KMS-11 (cell line): Measurements from ENCODE around the gene RASSF3.

Experiments used
- H2AFZ ChIP-seq: fragments of 200-600 bp; sonication (generic); 2 replicates; pipeline ENCODE4 v1.6.1; 2016; ENCODE audit warnings: antibody characterized with exemption, mixed run types, low read depth
- H3K27ac ChIP-seq: fragments of 200-600 bp; sonication (generic); 2 replicates; pipeline ENCODE4 v1.6.1; 2016; ENCODE audit warnings: mild to moderate bottlenecking, mixed run types
- H3K27me3 ChIP-seq: fragments of 200-600 bp; sonication (generic); 2 replicates; pipeline ENCODE4 v1.6.1; 2017; ENCODE audit warnings: mild to moderate bottlenecking, low read depth, mixed run types, moderate library complexity; ENCODE audit not compliant: insufficient read depth
- H3K36me3 ChIP-seq: fragments of 200-600 bp; sonication (generic); 2 replicates; pipeline ENCODE4 v1.6.1; 2017; ENCODE audit warnings: mild to moderate bottlenecking, mixed run types; ENCODE audit not compliant: insufficient read depth
- H3K4me1 ChIP-seq: fragments of 200-600 bp; sonication (generic); 2 replicates; pipeline ENCODE4 v1.6.1; 2016; ENCODE audit warnings: mild to moderate bottlenecking, low read depth, mixed run types; ENCODE audit not compliant: poor library complexity, severe bottlenecking
- H3K4me2 ChIP-seq: fragments of 200-600 bp; sonication (generic); 2 replicates; pipeline ENCODE4 v1.7.0; 2016; ENCODE audit warnings: mild to moderate bottlenecking, mixed run types
- H3K4me3 ChIP-seq: fragments of 200-600 bp; sonication (generic); IDR thresholded peaks from 2 replicates; pipeline ENCODE4 v1.6.1; 2017; ENCODE audit warnings: low read depth, low read length, mixed read lengths; ENCODE audit not compliant: insufficient read depth
- H3K79me2 ChIP-seq: fragments of 200-600 bp; sonication (generic); 2 replicates; pipeline ENCODE4 v1.6.1; 2016; ENCODE audit warnings: low read depth, mixed run types; ENCODE audit not compliant: insufficient read depth
- H3K9ac ChIP-seq: fragments of 200-600 bp; sonication (generic); 2 replicates; pipeline ENCODE4 v1.6.1; 2016; ENCODE audit warnings: mild to moderate bottlenecking, mixed run types
- H4K20me1 ChIP-seq: fragments of 200-600 bp; sonication (generic); 2 replicates; pipeline ENCODE4 v1.6.1; 2016; ENCODE audit warnings: mild to moderate bottlenecking, mixed run types; ENCODE audit not compliant: insufficient read depth
- TF ChIP-seq, protein P1 (sequence below): fragments of 200-600 bp; sonication (generic); conservative IDR thresholded peaks from 2 replicates; pipeline ENCODE4 v1.6.1; 2017; ENCODE audit warnings: low read depth, mild to moderate bottlenecking, antibody characterized with exemption, low read length, moderate library complexity, mixed read lengths

Gene RASSF3

DNA sequence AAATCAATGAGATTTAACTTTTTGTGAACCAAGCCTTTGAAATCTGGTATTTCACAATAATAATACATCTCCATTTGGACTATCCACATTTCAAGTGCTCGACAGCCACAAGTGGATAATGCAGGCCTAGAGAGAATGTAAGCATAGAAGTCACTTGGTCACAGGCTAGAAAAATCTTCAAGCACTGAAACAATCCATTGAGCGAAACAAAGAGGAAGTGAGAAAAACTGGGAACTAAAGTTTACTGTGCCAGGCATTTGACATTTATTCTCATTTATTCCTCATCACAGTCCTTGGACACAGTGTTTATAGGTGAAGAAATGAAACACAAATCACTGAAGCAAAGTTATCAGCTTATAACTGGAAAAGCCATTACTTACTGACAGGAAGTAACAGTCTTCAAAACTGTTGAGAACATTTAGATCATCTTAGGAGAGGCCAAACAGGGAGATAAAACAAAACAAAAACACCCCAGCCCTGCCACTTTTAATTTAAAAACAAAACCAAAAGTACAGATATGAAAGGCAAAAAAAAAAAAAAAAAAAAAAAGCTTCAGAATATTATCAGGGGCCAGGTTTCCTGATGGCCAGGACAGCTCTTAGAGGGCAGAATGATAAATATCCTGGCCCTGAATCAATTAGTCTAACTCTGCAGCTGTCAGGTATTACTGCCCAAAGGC, 119.8 kb downstream of the RASSF3 start:
- Histone ChIP-seq H3K4me2 (no peak overlapping the region), H3K27me3 (no peaks in the 10 kb centered on the region), H3K4me3 (no peak overlapping the region), H2AFZ (no peak overlapping the region), H3K9ac (no peak overlapping the region), H3K27ac (no peak overlapping the region), H3K4me1 (peaks cover 12% of the 10 kb centered on the region), H3K79me2 (no peaks in the 10 kb centered on the region), H4K20me1 (no peaks in the 10 kb centered on the region), H3K36me3 (no peaks in the 10 kb centered on the region)
- TF ChIP-seq, protein P1, sequence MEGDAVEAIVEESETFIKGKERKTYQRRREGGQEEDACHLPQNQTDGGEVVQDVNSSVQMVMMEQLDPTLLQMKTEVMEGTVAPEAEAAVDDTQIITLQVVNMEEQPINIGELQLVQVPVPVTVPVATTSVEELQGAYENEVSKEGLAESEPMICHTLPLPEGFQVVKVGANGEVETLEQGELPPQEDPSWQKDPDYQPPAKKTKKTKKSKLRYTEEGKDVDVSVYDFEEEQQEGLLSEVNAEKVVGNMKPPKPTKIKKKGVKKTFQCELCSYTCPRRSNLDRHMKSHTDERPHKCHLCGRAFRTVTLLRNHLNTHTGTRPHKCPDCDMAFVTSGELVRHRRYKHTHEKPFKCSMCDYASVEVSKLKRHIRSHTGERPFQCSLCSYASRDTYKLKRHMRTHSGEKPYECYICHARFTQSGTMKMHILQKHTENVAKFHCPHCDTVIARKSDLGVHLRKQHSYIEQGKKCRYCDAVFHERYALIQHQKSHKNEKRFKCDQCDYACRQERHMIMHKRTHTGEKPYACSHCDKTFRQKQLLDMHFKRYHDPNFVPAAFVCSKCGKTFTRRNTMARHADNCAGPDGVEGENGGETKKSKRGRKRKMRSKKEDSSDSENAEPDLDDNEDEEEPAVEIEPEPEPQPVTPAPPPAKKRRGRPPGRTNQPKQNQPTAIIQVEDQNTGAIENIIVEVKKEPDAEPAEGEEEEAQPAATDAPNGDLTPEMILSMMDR = no peak

DNA sequence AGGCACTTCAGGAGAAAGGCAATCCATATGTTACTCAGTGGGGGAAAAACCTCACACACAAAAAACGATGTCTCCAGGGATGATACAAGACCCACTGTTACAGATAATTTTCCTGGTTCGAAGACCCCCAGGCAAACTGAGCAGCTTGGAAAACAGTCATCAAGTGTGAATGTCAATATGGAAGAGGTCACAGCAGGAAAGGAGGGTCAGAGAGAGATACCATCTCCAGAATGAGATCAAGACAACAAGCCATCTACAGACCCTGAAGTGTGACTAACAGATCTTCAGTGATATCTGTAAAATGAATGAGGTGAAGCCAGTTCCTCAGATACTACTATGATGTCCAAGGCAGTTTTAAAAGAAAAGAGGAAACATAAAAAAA, 120.3 kb downstream of the RASSF3 start:
- H3K27ac ChIP-seq = no peak overlapping the region
- no peak overlapping the region for H3K4me2 ChIP-seq
- no peaks in the 10 kb centered on the region for H3K36me3 ChIP-seq
- no peaks in the 10 kb centered on the region for H3K79me2 ChIP-seq
- H4K20me1 ChIP-seq = no peaks in the 10 kb centered on the region
- H3K27me3 ChIP-seq = no peaks in the 10 kb centered on the region
- H3K4me3 ChIP-seq = no peak overlapping the region
- no peak overlapping the region for H3K9ac ChIP-seq
- H3K4me1 ChIP-seq = peaks cover 14% of the 10 kb centered on the region
- TF ChIP-seq, protein P1 = no peak
- no peak overlapping the region for H2AFZ ChIP-seq

DNA sequence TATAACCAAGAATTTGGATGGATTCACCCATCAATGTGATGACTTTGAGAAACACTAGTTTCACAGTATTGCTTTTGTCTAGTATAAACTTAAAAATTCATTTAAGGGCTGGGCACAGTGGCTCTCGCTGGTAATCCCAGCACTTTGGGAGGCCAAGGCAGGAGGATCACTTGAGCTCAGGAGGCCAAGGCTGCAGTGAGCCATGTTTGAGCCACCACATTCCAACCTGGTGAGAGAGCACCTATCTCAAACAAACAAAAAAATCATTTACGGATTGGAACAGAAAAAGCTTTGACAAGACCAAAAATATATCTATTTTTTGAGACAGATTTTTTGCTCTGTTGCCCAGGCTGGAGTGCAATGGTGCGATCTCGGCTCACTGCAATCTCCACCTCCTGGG, 121.4 kb downstream of the RASSF3 start:
- no peak overlapping the region for H2AFZ ChIP-seq
- H3K79me2 ChIP-seq = no peaks in the 10 kb centered on the region
- no peak overlapping the region for H3K4me3 ChIP-seq
- TF ChIP-seq, protein P1 = no peak
- no peak overlapping the region for H3K4me2 ChIP-seq
- H3K27ac ChIP-seq = no peak overlapping the region
- no peak overlapping the region for H3K9ac ChIP-seq
- H4K20me1 ChIP-seq = no peaks in the 10 kb centered on the region
- no peaks in the 10 kb centered on the region for H3K36me3 ChIP-seq
- H3K4me1 ChIP-seq = peaks cover 25% of the 10 kb centered on the region
- no peaks in the 10 kb centered on the region for H3K27me3 ChIP-seq

GRCh38 chr12:64733857-64734256, 123.6 kb downstream of the RASSF3 start:
- TF ChIP-seq, protein P1 = no peak
- Histone ChIP-seq H2AFZ (no peak overlapping the region), H4K20me1 (no peaks in the 10 kb centered on the region), H3K79me2 (no peaks in the 10 kb centered on the region), H3K4me3 (no peak overlapping the region), H3K36me3 (no peaks in the 10 kb centered on the region), H3K4me2 (no peak overlapping the region), H3K27ac (no peak overlapping the region), H3K9ac (no peak overlapping the region), H3K27me3 (no peaks in the 10 kb centered on the region), H3K4me1 (peaks cover 42% of the 10 kb centered on the region)
